Erythroblast (primary cell): Measurements from ENCODE around the gene ESRRA.
A peak's percentile ranks its signal among the peaks of the same experiment; 100 is the strongest.

Experiments
- DNase-seq, 2 experiments: peaks; one replicate each; lab custom pipeline; 2025; lab: John Stamatoyannopoulos, UW
- GATA1 ChIP-seq: IDR thresholded peaks from 2 replicates; pipeline ENCODE4 v1.6.1; 2011; ENCODE audit warnings: low read depth, mild to moderate bottlenecking, control low read depth, low read length, moderate library complexity
- POLR2A ChIP-seq: IDR thresholded peaks from 2 replicates; pipeline ENCODE4 v1.6.1; 2011; ENCODE audit warnings: mild to moderate bottlenecking, low read length

ESRRA gene

DNA sequence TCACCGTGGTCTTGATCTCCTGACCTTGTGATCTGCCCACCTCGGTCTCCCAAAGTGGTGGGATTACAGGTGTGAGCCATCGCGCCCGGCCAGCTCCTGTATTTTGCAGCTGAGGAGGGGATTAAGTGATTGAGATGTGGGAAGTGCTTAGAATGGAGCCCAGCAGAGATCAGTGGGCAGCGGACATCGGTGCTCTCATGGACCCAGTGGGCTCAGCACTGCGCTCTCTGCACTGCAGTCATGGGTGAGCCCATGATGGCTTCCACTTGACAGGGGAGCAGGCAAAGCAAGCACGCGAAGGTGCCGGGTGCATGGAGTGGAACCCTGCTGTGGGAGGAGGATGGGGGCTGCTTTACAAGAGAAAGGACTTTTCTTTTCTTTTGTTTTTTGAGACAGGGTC, 25.6 kb downstream of the ESRRA start:
- DNase-seq: no peak
- no peak for TF ChIP-seq GATA1
- no peak for TF ChIP-seq POLR2A

GRCh38 chr11:64331569-64332371, 26.4 kb downstream of the ESRRA start:
- DNase-seq: peak; percentile 95 to 97
- no peak for TF ChIP-seq POLR2A
- TF ChIP-seq GATA1: no peak

DNA sequence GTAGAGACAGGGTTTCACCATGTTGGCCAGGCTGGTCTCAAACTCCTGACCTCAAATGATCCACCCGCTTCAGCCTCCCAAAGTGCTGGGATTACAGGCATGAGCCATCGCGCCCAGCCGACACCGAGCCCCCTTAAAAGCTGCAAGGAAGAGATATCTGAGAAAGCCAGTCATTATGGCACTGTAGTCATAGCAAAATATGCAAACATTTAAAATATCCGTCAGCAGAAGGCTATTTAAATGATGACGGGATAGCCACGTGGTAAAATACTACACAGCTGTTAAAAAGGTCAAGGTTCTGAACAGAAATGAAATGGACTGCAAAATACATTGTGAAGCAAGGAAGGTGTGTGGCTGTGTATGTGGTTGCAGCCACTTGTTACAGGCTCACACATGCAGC, 28.2 kb downstream of the ESRRA start:
- TF ChIP-seq GATA1 (no peak), POLR2A (no peak)

DNA sequence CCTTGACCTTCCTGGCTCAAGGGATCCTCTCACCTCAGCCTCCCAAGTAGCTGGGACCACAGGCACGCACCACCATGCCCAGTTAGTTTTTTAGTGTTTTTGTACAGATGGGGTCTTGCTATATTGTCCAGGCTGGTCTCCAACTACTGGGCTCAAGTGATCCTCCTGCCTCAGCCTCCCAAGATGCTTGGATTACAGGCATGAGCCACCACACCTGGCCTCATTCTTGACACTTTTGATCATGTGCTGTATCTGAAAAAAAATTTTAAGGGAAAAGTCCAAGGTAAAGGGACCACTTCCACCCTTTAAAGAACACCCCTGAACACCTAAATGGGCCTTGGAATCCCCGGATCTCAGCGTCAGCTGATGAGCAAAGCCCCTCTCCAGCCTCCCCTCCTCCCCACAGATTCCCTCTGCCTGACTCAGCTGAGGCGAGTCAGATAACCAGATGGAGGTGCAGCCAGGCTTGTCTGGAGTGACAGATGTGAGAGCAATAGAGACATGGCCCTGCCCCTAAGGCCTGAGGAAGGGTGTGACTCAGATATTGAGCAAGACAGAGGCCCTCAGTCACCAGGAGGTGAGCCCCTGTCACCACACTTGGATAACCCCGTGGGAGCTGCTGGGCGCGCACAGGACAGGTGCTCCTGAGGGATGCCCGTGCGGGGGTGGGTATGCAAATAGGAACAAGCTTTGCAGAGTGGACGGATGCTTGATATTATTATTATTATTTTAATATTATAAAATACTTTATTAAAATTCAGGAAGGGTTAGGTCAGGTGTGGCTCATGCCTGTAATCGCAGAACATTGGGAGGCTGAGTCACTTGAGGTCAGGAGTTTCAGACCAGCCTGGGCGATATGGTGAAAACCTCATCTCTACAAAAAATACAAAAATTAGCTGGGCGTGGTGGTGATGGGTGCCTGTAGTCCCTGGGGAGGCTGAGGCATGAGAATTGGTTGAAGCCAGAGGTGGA, 29.7 kb downstream of the ESRRA start:
- DNase-seq: peak; percentile 98 to 100

More for the DNA sequence above, 28.2 kb downstream of the ESRRA start:
- peak; percentile 67 to 84 for DNase-seq

DNA sequence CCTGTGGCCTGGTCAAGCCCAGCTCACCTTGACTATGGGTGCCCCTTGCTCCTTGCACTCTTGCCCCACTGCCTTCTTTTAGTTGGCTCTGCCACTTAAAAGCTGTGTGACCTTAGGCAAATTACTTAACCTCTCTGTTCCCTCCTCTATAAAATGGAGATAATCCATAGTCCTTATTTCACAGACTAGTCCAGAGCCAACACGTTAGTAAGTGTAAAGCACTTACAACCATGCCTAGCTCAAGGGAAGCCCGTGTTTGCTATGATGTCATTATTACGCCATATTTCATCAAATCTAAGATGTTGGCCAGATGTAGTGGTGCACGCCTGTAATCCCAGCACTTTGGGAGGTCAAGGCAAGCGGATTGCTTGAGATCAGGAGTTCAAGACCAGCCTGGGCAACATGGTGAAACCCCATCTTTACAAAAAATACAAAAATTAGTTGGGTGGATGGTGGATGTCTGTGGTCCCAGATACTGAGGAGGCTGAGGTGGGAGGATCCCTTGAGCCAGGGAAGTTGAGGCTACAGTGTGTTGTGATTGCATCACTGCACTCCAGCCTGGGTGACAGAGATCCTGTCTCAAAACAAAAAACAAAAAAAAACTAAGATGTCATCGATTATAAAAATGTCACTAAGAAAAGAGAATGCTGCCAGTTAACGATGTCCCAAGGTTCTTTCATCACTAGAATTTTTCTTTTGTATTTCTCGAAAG, 32.4 kb downstream of the ESRRA start:
- DNase-seq: peak in 1 of 2 experiments; percentile 66
- TF ChIP-seq GATA1 (no peak), POLR2A (no peak)

More for the DNA sequence above, 29.7 kb downstream of the ESRRA start:
- TF ChIP-seq GATA1 (peak; percentile 83), POLR2A (peak; percentile 46)

GRCh38 chr11:64338716-64339115, 33.4 kb downstream of the ESRRA start:
- no peak for DNase-seq
- TF ChIP-seq POLR2A: no peak
- no peak for TF ChIP-seq GATA1

DNA sequence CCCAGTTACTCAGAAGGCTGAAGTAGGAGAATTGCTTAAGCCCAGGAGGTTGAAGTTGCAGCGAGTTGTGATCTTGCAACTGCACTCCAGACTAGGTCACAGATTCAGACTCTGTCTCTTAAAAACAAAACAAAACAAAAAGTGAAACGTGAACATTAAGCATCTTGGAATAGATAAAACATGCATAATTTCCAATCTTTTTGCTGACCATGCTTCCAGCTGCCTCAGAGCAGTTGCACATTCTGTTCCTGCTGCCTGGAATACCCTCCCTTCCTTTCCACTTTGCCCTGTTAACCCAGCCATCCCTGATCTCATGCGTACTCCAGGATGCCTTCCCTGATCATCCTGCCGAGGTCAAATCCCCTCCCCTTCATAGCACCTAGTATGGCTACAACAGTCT, 34.0 kb downstream of the ESRRA start:
- TF ChIP-seq POLR2A: no peak
- no peak for TF ChIP-seq GATA1
- peak in 1 of 2 experiments; percentile 57 for DNase-seq

DNA sequence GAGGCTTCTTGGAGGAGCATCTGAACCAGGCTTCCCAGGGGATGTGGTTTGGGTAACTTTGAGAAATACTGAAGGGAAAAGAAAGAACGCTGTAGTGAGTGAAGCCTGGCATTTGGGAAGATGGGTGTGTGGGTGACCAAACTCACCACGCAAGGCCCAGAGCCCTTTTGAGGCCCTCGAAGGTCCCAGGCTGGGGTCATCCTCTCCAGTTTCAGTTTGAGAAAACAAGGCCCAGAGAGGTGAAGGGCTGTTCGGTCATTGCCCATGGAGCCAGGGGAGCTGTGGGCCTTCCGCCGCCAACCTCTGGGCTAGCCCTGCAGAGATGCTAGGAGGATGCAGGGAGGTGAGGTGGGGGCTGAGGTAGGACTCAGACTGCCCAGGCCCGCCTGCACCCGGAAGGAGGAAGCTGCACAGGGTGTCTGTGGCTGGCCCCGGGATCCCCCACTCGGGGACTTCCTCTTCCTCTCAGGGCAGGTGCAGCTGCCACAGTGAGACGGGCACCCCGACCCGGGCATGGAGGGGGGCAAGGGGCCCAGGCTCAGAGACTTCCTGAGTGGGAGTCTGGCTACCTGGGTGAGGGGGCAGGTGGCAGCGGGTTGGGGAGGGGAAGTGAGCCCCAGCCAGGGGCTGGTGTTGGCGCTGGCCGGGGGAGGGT, 34.6 kb downstream of the ESRRA start, which contains the start of gene CCDC88B:
Gene CCDC88B (plus strand): TSS at position 451 of the 655 bp plus-strand sequence. CDS start 63 bp downstream, at position 514.
- TF ChIP-seq GATA1 (no peak), POLR2A (no peak)
- no peak for DNase-seq

DNA sequence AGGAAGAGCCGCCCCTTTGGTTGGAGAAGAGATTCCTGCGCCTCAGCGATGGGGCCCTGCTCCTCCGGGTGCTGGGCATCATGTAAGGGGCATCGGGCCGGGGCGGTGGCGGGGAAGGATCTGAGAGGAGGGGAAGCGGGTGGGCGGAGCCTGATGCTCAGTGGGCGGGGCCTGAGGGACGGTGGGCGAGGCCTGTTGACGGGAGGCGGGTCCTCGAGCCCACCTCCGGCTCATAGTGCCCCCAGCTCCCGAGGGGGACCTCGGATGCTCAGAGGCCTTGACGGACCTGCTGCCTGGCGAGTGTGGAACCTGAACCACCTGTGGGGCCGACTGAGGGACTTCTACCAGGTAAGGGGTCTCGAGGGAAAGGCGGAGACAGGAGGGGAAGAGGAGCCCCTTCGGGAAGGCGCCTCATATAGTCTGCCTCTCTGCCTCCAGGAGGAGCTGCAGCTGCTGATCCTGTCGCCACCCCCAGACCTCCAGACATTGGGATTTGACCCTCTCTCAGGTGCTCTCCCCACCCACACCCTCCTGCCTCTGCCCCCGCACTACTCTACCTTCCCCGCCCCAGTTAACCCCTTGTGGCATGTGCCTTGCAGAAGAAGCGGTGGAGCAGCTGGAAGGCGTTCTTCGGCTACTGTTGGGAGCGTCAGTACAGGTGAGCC, 35.5 kb downstream of the ESRRA start:
- TF ChIP-seq POLR2A (peak; percentile 43), GATA1 (no peak)
- DNase-seq: peak; percentile 71 to 84

DNA sequence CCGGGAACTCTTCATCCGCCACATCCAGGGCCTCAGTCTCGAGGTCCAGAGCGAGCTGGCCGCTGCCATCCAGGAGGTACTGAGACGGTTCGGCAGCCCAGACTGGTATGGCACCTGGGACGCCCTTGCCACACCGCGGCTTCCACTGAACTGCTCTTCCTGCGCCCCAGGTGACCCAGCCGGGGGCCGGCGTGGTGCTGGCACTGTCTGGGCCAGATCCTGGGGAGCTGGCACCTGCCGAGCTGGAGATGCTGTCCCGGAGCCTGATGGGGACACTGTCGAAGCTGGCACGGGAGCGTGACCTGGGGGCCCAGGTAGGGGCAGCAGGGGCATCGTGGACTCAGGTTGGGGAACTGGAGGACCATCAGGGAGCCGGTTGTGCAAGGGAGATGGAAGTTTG, 36.1 kb downstream of the ESRRA start:
- no peak for DNase-seq
- TF ChIP-seq GATA1: no peak

- DNase-seq: peak; percentile 95 to 97
- TF ChIP-seq GATA1: no peak
- TF ChIP-seq POLR2A: peak; percentile 60
Measured at GRCh38 chr11:64341851-64342791, 36.8 kb downstream of the ESRRA start.
